HepG2 (cell line): ENCODE measurements around the gene ARHGAP45. TPM values are rescaled to one million over a fixed set of nuclear protein-coding genes. Genes with fewer than 3 reads are reported as not detected.

Source experiments
- AGO2 ChIP-seq: fragments of 200-400 bp; formaldehyde crosslinking; optimal IDR thresholded peaks from 2 replicates; pipeline ENCODE3; 2017; ENCODE audit warnings: mild to moderate bottlenecking, low read depth, low read length, moderate library complexity
- ATF1 ChIP-seq: IDR thresholded peaks from 2 replicates; pipeline ENCODE4 v1.6.1; 2016; ENCODE audit warnings: mild to moderate bottlenecking, control low read depth
- CBFB ChIP-seq: sonication (generic); formaldehyde crosslinking; IDR thresholded peaks from 2 replicates; pipeline ENCODE4 v1.4.0; 2020; ENCODE audit warnings: missing genetic modification reagents
- LBX2 ChIP-seq: sonication (generic); formaldehyde crosslinking; IDR thresholded peaks from 2 replicates; pipeline ENCODE4 v1.5.0; 2020; ENCODE audit warnings: missing genetic modification reagents, mild to moderate bottlenecking, borderline replicate concordance
- LCORL ChIP-seq, 2 experiments: fragments of 450-650 bp in 1 of 2; sonication (generic) in 1 of 2; formaldehyde crosslinking in 1 of 2; IDR thresholded peaks; 2 replicates each; pipeline versions ENCODE4 v1.5.0 to v1.6.1; 2017 to 2020; ENCODE audit warnings: antibody characterized with exemption in 1 of 2, missing genetic modification reagents in 1 of 2
- NCOR1 ChIP-seq: fragments of 200-600 bp; sonication (generic); IDR thresholded peaks from 2 replicates; pipeline ENCODE4 v1.7.0; 2017; ENCODE audit warnings: antibody characterized with exemption, low read length, borderline replicate concordance
- NFKB2 ChIP-seq: sonication (generic); formaldehyde crosslinking; IDR thresholded peaks from 2 replicates; pipeline ENCODE4 v1.4.0; 2020; ENCODE audit warnings: missing genetic modification reagents, borderline replicate concordance
- SP4 ChIP-seq: sonication (generic); formaldehyde crosslinking; IDR thresholded peaks from 2 replicates; pipeline ENCODE4 v1.8.1; 2023; ENCODE audit warnings: mild to moderate bottlenecking, missing genetic modification reagents
- ZNF12 ChIP-seq: sonication (generic); formaldehyde crosslinking; IDR thresholded peaks from 2 replicates; pipeline ENCODE4 v1.5.0; 2020; ENCODE audit warnings: missing genetic modification reagents
- ZNF232 ChIP-seq: sonication (generic); formaldehyde crosslinking; IDR thresholded peaks from 2 replicates; pipeline ENCODE4 v1.4.0; 2020; ENCODE audit warnings: missing genetic modification reagents, borderline replicate concordance
- ZNF292 ChIP-seq: sonication (generic); formaldehyde crosslinking; IDR thresholded peaks from 2 replicates; pipeline ENCODE4 v1.8.1; 2022; ENCODE audit warnings: mild to moderate bottlenecking, low read depth, missing genetic modification reagents, borderline replicate concordance
- ZNF33B ChIP-seq: sonication (generic); formaldehyde crosslinking; IDR thresholded peaks from 2 replicates; pipeline ENCODE4 v1.5.1; 2020; ENCODE audit warnings: mild to moderate bottlenecking, missing genetic modification reagents
- ZNF607 ChIP-seq: sonication (generic); formaldehyde crosslinking; IDR thresholded peaks from 2 replicates; pipeline ENCODE4 v1.5.1; 2020; ENCODE audit warnings: missing genetic modification reagents, mild to moderate bottlenecking, borderline replicate concordance
- ZNF75D ChIP-seq: sonication (generic); formaldehyde crosslinking; IDR thresholded peaks from 2 replicates; pipeline ENCODE4 v1.8.1; 2023; ENCODE audit warnings: missing genetic modification reagents, mild to moderate bottlenecking, borderline replicate concordance
- ZNF780A ChIP-seq: sonication (generic); formaldehyde crosslinking; IDR thresholded peaks from 2 replicates; pipeline ENCODE4 v1.8.0; 2022; ENCODE audit warnings: mild to moderate bottlenecking, missing genetic modification reagents, moderate library complexity
- ZNF891 ChIP-seq: sonication (generic); formaldehyde crosslinking; IDR thresholded peaks from 2 replicates; pipeline ENCODE4 v1.5.0; 2020; ENCODE audit warnings: mild to moderate bottlenecking, missing genetic modification reagents
- polyA plus RNA-seq, 8 experiments: library from polyadenylated mRNA; depleted of rRNA in 3 of 8; stranded (reverse) in 7 of 8; unstranded in 1 of 8; fragments of >200 nt; fragmentation: Illumina TruSeq in 4 of 8; extraction: Trizol in 4 of 8; gene quantifications; 2 replicates each; pipeline versions ENCODE4 v1.2.1 to v1.2.3, GENCODE V29; 2011 to 2016; ENCODE audit warnings: low read depth in 4 of 8, missing spikeins in 1 of 8, mixed read lengths in 1 of 8; ENCODE audit not compliant: insufficient read depth in 1 of 8
- total RNA-seq, 5 experiments: library from RNA; depleted of rRNA; stranded (reverse); fragments of >200 nt; fragmentation: Illumina TruSeq; extraction: Trizol; gene quantifications; 2 replicates each; pipeline ENCODE4 v1.2.3, GENCODE V29; 2016; ENCODE audit warnings: low read depth in 1 of 5
- TF ChIP-seq, protein P1 (sequence below), 2 experiments: sonication (generic) in 1 of 2; formaldehyde crosslinking in 1 of 2; IDR thresholded peaks; 2 replicates each; pipeline versions ENCODE4 v1.4.0 to v1.6.1; 2016 to 2020; ENCODE audit warnings: borderline replicate concordance in 1 of 2, low read depth in 1 of 2, mild to moderate bottlenecking in 1 of 2, missing genetic modification reagents in 1 of 2
- TF ChIP-seq, protein P2 (sequence below): sonication (generic); formaldehyde crosslinking; conservative IDR thresholded peaks from 2 replicates; pipeline ENCODE4 v1.8.0; 2022; ENCODE audit warnings: mild to moderate bottlenecking, moderate library complexity, missing genetic modification reagents
- TF ChIP-seq, protein P3 (sequence below): sonication (generic); formaldehyde crosslinking; IDR thresholded peaks from 2 replicates; pipeline ENCODE4 v1.8.1; 2023; ENCODE audit warnings: mild to moderate bottlenecking, moderate library complexity, missing genetic modification reagents

The ARHGAP45 gene
- total and polyA plus RNA-seq, 2 of the 13 experiments (the other 11 are each of a cell fraction or from before 2014, with no cell fraction given), result 0.84 to 32.0 TPM

GRCh38 chr19:1039646-1040475, 27.1 kb upstream of the ARHGAP45 start, which contains the start of gene ABCA7 (continued):
- TF ChIP-seq, protein P1, sequence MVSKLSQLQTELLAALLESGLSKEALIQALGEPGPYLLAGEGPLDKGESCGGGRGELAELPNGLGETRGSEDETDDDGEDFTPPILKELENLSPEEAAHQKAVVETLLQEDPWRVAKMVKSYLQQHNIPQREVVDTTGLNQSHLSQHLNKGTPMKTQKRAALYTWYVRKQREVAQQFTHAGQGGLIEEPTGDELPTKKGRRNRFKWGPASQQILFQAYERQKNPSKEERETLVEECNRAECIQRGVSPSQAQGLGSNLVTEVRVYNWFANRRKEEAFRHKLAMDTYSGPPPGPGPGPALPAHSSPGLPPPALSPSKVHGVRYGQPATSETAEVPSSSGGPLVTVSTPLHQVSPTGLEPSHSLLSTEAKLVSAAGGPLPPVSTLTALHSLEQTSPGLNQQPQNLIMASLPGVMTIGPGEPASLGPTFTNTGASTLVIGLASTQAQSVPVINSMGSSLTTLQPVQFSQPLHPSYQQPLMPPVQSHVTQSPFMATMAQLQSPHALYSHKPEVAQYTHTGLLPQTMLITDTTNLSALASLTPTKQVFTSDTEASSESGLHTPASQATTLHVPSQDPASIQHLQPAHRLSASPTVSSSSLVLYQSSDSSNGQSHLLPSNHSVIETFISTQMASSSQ (IDR thresholded peaks at IDR 0.05; ENCODE audit: low read depth), result no peak
- TF ChIP-seq, protein P1 (CRISPR knock-in tag; IDR thresholded peaks at IDR 0.05; ENCODE audit: borderline replicate concordance), result peak; percentile 41; the same call in 1 of the 2 replicates
- TF ChIP-seq, protein P2, sequence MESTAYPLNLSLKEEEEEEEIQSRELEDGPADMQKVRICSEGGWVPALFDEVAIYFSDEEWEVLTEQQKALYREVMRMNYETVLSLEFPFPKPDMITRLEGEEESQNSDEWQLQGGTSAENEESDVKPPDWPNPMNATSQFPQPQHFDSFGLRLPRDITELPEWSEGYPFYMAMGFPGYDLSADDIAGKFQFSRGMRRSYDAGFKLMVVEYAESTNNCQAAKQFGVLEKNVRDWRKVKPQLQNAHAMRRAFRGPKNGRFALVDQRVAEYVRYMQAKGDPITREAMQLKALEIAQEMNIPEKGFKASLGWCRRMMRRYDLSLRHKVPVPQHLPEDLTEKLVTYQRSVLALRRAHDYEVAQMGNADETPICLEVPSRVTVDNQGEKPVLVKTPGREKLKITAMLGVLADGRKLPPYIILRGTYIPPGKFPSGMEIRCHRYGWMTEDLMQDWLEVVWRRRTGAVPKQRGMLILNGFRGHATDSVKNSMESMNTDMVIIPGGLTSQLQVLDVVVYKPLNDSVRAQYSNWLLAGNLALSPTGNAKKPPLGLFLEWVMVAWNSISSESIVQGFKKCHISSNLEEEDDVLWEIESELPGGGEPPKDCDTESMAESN (CRISPR knock-in tag), result peak; percentile 62; the same call in 1 of the 2 replicates
- TF ChIP-seq SP4 (CRISPR knock-in tag) (peak; percentile 88; the same call in 1 of the 2 replicates), ZNF607 (CRISPR knock-in tag) (0 out of 2 replicates have a peak, but pooled peaks have one; percentile 26), ZNF75D (CRISPR knock-in tag) (no peak), ZNF232 (no peak), CBFB (0 out of 2 replicates have a peak, but pooled peaks have one; percentile 28), NCOR1 (no peak), ZNF33B (CRISPR knock-in tag) (peak; percentile 40; the same call in 1 of the 2 replicates), ZNF780A (CRISPR knock-in tag) (peak; percentile 44; the same call in 1 of the 2 replicates), ATF1 (CRISPR knock-in tag) (no peak), AGO2 (peak; percentile 83), LBX2 (CRISPR knock-in tag) (no peak), ZNF292 (CRISPR knock-in tag) (peak; percentile 72; the same call in 1 of the 2 replicates), ZNF891 (CRISPR knock-in tag) (peak; percentile 67; the same call in 1 of the 2 replicates), ZNF12 (CRISPR knock-in tag) (0 out of 2 replicates have a peak, but pooled peaks have one; percentile 22), LCORL (IDR thresholded peaks at IDR 0.05) (no peak), LCORL (CRISPR knock-in tag; IDR thresholded peaks at IDR 0.05) (peak; percentile 52; the same call in 1 of the 2 replicates), NFKB2 (CRISPR knock-in tag) (peak; percentile 36; the same call in 1 of the 2 replicates)
- TF ChIP-seq, protein P3, sequence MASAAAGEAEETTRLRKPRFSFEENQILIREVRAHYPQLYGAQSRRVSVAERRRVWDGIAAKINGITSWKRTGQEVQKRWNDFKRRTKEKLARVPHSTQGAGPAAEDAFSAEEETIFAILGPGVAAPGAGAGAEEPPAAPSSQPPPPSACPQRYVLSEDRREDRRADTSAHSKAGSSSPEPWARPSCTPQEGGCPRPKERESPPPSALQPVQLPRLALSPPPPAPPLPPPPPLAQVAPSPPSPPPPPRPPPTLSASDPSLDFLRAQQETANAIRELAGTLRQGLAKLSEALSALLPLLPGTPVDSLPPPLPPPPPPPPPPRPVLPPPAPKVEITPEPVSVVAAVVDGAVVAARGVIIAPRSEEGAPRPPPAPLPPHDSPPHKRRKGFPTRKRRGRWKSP (CRISPR knock-in tag), result peak; percentile 71; the same call in 1 of the 2 replicates
